HepG2 (cell line): Measurements from ENCODE around the gene TMEM139. TPM values are rescaled to one million over a fixed set of nuclear protein-coding genes. Genes with fewer than 3 reads are reported as not detected.

Source experiments
- ATAC-seq: fragments of 200-7000 bp; cut with Tn5 transposase; 3 replicates; pipeline ENCODE4 v1.9.1; 2020; ENCODE audit warnings: mild to moderate bottlenecking, moderate library complexity
- BruUV-seq: library from RNA; stranded (reverse); fragments of 400-500 nt; replicated peaks from 2 replicates; lab custom pipeline; 2021; lab: Mats Ljungman, UMichigan
- CTCF ChIA-PET: fragments of 300-600 bp; formaldehyde crosslinking; extraction: SDS; loops from one replicate; lab custom pipeline; 2021; ENCODE audit warnings: low total read pairs, inconsistent platforms, low intra/inter-chr PET ratio; lab: Yijun Ruan, JAX
- POLR2A ChIA-PET: fragments of 350-600 bp; sonication (Branson Sonifier 250); formaldehyde crosslinking; loops from one replicate; lab custom pipeline; 2020; ENCODE audit warnings: antibody characterized with exemption, inconsistent platforms; lab: Yijun Ruan, JAX
- DNase-seq: peaks from one replicate; pipeline ENCODE4 v3.0.0-alpha.2; 2015; ENCODE audit warnings: low spot score
- FAIRE-seq: peaks from 3 replicates; lab custom pipeline; 2011; peaks lifted over from hg19 to GRCh38; lab: Jason Lieb, UNC
- H2AFZ ChIP-seq: one replicate; pipeline ENCODE4 v1.6.1; 2011; ENCODE audit warnings: low read length, inconsistent platforms
- H3K27ac ChIP-seq: fragments of 300-600 bp; 3 replicates; pipeline ENCODE4 v1.8.0; 2011; ENCODE audit warnings: mixed run types, mild to moderate bottlenecking, mixed read lengths, low read length, inconsistent platforms; ENCODE audit not compliant: insufficient read depth; ENCODE audit errors: extremely low read length
- H3K27me3 ChIP-seq, 2 experiments: fragments of 200-600 bp in 1 of 2; 2 replicates in 1 of 2; 3 replicates in 1 of 2; pipeline versions ENCODE4 v1.6.0 to v1.8.0; 2011; ENCODE audit warnings: low read length in 2 of 2, mild to moderate bottlenecking in 2 of 2, moderate library complexity in 2 of 2, inconsistent platforms in 1 of 2; ENCODE audit not compliant: insufficient read depth in 2 of 2, control insufficient read depth in 1 of 2
- H3K36me3 ChIP-seq, 2 experiments: fragments of 200-600 bp in 1 of 2; replicated peaks in 1 of 2; 2 replicates in 1 of 2; 3 replicates in 1 of 2; pipeline versions ENCODE4 v1.5.1 to v1.8.0; 2011; ENCODE audit warnings: low read length in 2 of 2, inconsistent platforms in 1 of 2; ENCODE audit not compliant: insufficient read depth in 2 of 2, control insufficient read depth in 1 of 2
- H3K4me1 ChIP-seq: 2 replicates; pipeline ENCODE4 v1.5.1; 2012; ENCODE audit warnings: low read length, inconsistent platforms; ENCODE audit not compliant: insufficient read depth
- H3K4me2 ChIP-seq: 2 replicates; pipeline ENCODE4 v1.6.0; 2011; ENCODE audit warnings: low read depth, low read length, inconsistent platforms
- H3K4me3 ChIP-seq, 3 experiments: fragments of 200-600 bp in 1 of 3; sonication (generic), shearing (Covaris generic) in 1 of 3; replicated peaks in 1 of 3; 2 replicates each; pipeline ENCODE4 v1.5.1; 2011 to 2016; ENCODE audit warnings: low read length in 3 of 3, inconsistent platforms in 2 of 3, low read depth in 2 of 3, mild to moderate bottlenecking in 2 of 3, control low read depth in 1 of 3, mixed read lengths in 1 of 3; ENCODE audit not compliant: insufficient read depth in 1 of 3
- H3K79me2 ChIP-seq: one replicate; pipeline ENCODE4 v1.6.1; 2011; ENCODE audit warnings: low read length, inconsistent platforms; ENCODE audit not compliant: insufficient read depth
- H3K9ac ChIP-seq: 2 replicates; pipeline ENCODE4 v1.6.0; 2011; ENCODE audit warnings: mild to moderate bottlenecking, low read depth, low read length, inconsistent platforms; ENCODE audit not compliant: insufficient read depth
- H3K9me3 ChIP-seq: 2 replicates; pipeline ENCODE4 v1.5.1; 2012; ENCODE audit warnings: mild to moderate bottlenecking, low read length
- H4K20me1 ChIP-seq: 2 replicates; pipeline ENCODE4 v1.6.0; 2011; ENCODE audit warnings: inconsistent platforms, mild to moderate bottlenecking, low read length, moderate library complexity; ENCODE audit not compliant: insufficient read depth
- CTCF ChIP-seq: sonication (generic); formaldehyde crosslinking; IDR thresholded peaks from 2 replicates; pipeline ENCODE4 v1.5.0; 2020; ENCODE audit warnings: mild to moderate bottlenecking, missing genetic modification reagents, moderate library complexity
- RAD21 ChIP-seq: fragments of 450-650 bp; formaldehyde crosslinking; IDR thresholded peaks from 2 replicates; pipeline ENCODE4 v1.5.0; 2020; ENCODE audit warnings: mild to moderate bottlenecking
- REPIN1 ChIP-seq: sonication (generic); formaldehyde crosslinking; IDR thresholded peaks from 2 replicates; pipeline ENCODE4 v1.8.0; 2022; ENCODE audit warnings: missing genetic modification reagents, low read depth, mild to moderate bottlenecking, borderline replicate concordance
- SAP130 ChIP-seq: IDR thresholded peaks from 2 replicates; pipeline ENCODE4 v1.6.1; 2016; ENCODE audit warnings: low read depth
- SMC3 ChIP-seq: IDR thresholded peaks from 2 replicates; pipeline ENCODE4 v1.6.1; 2011; ENCODE audit warnings: low read length, improper control_type of control experiment
- STAG1 ChIP-seq: sonication (generic); formaldehyde crosslinking; IDR thresholded peaks from 2 replicates; pipeline ENCODE4 v1.4.0; 2020; ENCODE audit warnings: missing genetic modification reagents
- TERF1 ChIP-seq: sonication (generic); formaldehyde crosslinking; IDR thresholded peaks from 2 replicates; pipeline ENCODE4 v1.8.0; 2022; ENCODE audit warnings: mild to moderate bottlenecking, missing genetic modification reagents, moderate library complexity
- U2AF2 ChIP-seq: fragments of 200-400 bp; formaldehyde crosslinking; IDR thresholded peaks from 2 replicates; pipeline ENCODE4 v1.6.1; 2017; ENCODE audit warnings: low read depth, mild to moderate bottlenecking, low read length
- XRCC5 ChIP-seq: fragments of 200-400 bp; formaldehyde crosslinking; optimal IDR thresholded peaks from 2 replicates; pipeline ENCODE3; 2017; ENCODE audit warnings: mild to moderate bottlenecking, low read length
- ZBTB38 ChIP-seq: sonication (generic); formaldehyde crosslinking; IDR thresholded peaks from 2 replicates; pipeline ENCODE4 v1.5.1; 2020; ENCODE audit warnings: mild to moderate bottlenecking, missing genetic modification reagents
- ZFX ChIP-seq: sonication (generic); formaldehyde crosslinking; IDR thresholded peaks from 2 replicates; pipeline ENCODE4 v1.4.0; 2020; ENCODE audit warnings: mild to moderate bottlenecking, low read depth, missing genetic modification reagents, moderate library complexity
- ZNF121 ChIP-seq: sonication (generic); formaldehyde crosslinking; IDR thresholded peaks from 2 replicates; pipeline ENCODE4 v1.5.0; 2020; ENCODE audit warnings: mild to moderate bottlenecking, missing genetic modification reagents
- ZNF512B ChIP-seq: sonication (generic); formaldehyde crosslinking; IDR thresholded peaks from 2 replicates; pipeline ENCODE4 v1.5.1; 2020; ENCODE audit warnings: missing genetic modification reagents, mild to moderate bottlenecking, borderline replicate concordance
- WGBS: methylation state at CpG from one replicate; pipeline ENCODE4 v1.1.6; 2017; ENCODE audit warnings: low lambda C conversion rate; 5-methylcytosine and 5-hydroxymethylcytosine counted together
- in situ Hi-C: cut with HindIII; loops from 2 replicates; pipeline ENCODE4 v1.10.0; 2017; ENCODE audit warnings: low pct_unique_long_range_greater_than_20kb; ENCODE audit not compliant: extremely low pct_ligation_motif_present
- intact Hi-C: fragments of 100-400 bp; cut with micrococcal nuclease; formaldehyde crosslinking; loops from one replicate; pipeline ENCODE4 v1.10.0; 2022; ENCODE audit not compliant: unreplicated experiment
- polyA plus RNA-seq, 8 experiments: library from polyadenylated mRNA; depleted of rRNA in 3 of 8; stranded (reverse) in 7 of 8; unstranded in 1 of 8; fragments of >200 nt; fragmentation: Illumina TruSeq in 4 of 8; extraction: Trizol in 4 of 8; gene quantifications; 2 replicates each; pipeline versions ENCODE4 v1.2.1 to v1.2.3, GENCODE V29; 2011 to 2016; ENCODE audit warnings: low read depth in 4 of 8, missing spikeins in 1 of 8, mixed read lengths in 1 of 8; ENCODE audit not compliant: insufficient read depth in 1 of 8
- total RNA-seq, 5 experiments: library from RNA; depleted of rRNA; stranded (reverse); fragments of >200 nt; fragmentation: Illumina TruSeq; extraction: Trizol; gene quantifications; 2 replicates each; pipeline ENCODE4 v1.2.3, GENCODE V29; 2016; ENCODE audit warnings: low read depth in 1 of 5
- TF ChIP-seq, protein P1 (sequence below): sonication (generic); formaldehyde crosslinking; IDR thresholded peaks from 2 replicates; pipeline ENCODE4 v1.5.0; 2020; ENCODE audit warnings: mild to moderate bottlenecking, missing genetic modification reagents
- TF ChIP-seq, protein P2 (sequence below): sonication (generic); formaldehyde crosslinking; IDR thresholded peaks from 2 replicates; pipeline ENCODE4 v1.4.0; 2020; ENCODE audit warnings: missing genetic modification reagents

The TMEM139 gene
- total and polyA plus RNA-seq, 2 of the 13 experiments (the other 11 are each of a cell fraction or from before 2014, with no cell fraction given), result 7.9 to 14.0 TPM

- Histone ChIP-seq H3K4me1 (no peaks in the 10 kb centered on the region), H3K4me3 (no peak overlapping the region), H3K27ac (no peak overlapping the region), H3K9me3 (no peaks in the 10 kb centered on the region), H3K36me3 (peaks cover 20 to 71% of the 10 kb centered on the region in 2 experiments), H3K4me2 (no peak overlapping the region), H2AFZ (no peak overlapping the region), H3K27me3 (no peaks in the 10 kb centered on the region), H3K9ac (no peak overlapping the region), H3K79me2 (no peaks in the 10 kb centered on the region), H4K20me1 (no peaks in the 10 kb centered on the region; the same call in 1 of the 2 replicates)
- BruUV-seq, result TSS peak; percentile 12
- 72% methylated on average over 10 of the region's 10 CpGs for WGBS
- in situ Hi-C loops, result no loop called here
- CTCF ChIA-PET, result interaction anchor here (1.8 kb wide), 1 partner anchor 65 kb away, joined by 35 read pairs; no protein-coding TSS in a partner anchor
- intact Hi-C loops, result loop anchor here (1.0 to 10.0 kb wide), 3 partner anchors 16 to 301 kb away; no protein-coding TSS in a partner anchor
- ATAC-seq, result peak; percentile 97
- POLR2A ChIA-PET, result no interaction called here
- FAIRE-seq, result peak; percentile 71
- DNase-seq, result peak; percentile 44
- TF ChIP-seq REPIN1 (CRISPR knock-in tag), result peak; percentile 65; the same call in 1 of the 2 replicates
- TF ChIP-seq RAD21 (CRISPR knock-in tag), result peak; percentile 73
- TF ChIP-seq STAG1 (CRISPR knock-in tag), result peak; percentile 88
- peak; percentile 19 for TF ChIP-seq XRCC5
- TF ChIP-seq SAP130 (CRISPR knock-in tag), result no peak
- TF ChIP-seq ZBTB38, result peak; percentile 91
- TF ChIP-seq, protein P1, sequence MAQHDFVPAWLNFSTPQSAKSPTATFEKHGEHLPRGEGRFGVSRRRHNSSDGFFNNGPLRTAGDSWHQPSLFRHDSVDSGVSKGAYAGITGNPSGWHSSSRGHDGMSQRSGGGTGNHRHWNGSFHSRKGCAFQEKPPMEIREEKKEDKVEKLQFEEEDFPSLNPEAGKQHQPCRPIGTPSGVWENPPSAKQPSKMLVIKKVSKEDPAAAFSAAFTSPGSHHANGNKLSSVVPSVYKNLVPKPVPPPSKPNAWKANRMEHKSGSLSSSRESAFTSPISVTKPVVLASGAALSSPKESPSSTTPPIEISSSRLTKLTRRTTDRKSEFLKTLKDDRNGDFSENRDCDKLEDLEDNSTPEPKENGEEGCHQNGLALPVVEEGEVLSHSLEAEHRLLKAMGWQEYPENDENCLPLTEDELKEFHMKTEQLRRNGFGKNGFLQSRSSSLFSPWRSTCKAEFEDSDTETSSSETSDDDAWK, result no peak
- peak; percentile 87 for TF ChIP-seq CTCF (CRISPR knock-in tag)
- peak; percentile 99 for TF ChIP-seq ZNF121 (CRISPR knock-in tag)
- peak; percentile 25; the same call in 1 of the 2 replicates for TF ChIP-seq ZFX (CRISPR knock-in tag)
- no peak for TF ChIP-seq U2AF2
- TF ChIP-seq, protein P2, sequence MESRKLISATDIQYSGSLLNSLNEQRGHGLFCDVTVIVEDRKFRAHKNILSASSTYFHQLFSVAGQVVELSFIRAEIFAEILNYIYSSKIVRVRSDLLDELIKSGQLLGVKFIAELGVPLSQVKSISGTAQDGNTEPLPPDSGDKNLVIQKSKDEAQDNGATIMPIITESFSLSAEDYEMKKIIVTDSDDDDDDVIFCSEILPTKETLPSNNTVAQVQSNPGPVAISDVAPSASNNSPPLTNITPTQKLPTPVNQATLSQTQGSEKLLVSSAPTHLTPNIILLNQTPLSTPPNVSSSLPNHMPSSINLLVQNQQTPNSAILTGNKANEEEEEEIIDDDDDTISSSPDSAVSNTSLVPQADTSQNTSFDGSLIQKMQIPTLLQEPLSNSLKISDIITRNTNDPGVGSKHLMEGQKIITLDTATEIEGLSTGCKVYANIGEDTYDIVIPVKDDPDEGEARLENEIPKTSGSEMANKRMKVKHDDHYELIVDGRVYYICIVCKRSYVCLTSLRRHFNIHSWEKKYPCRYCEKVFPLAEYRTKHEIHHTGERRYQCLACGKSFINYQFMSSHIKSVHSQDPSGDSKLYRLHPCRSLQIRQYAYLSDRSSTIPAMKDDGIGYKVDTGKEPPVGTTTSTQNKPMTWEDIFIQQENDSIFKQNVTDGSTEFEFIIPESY, result peak; percentile 82
- no peak for TF ChIP-seq TERF1
- peak; percentile 77 for TF ChIP-seq SMC3
- TF ChIP-seq ZNF512B (CRISPR knock-in tag), result no peak
Measured at GRCh38 chr7:143305423-143306070, 20.8 kb downstream of the TMEM139 start.
